OCI-LY1 (cell line): ENCODE results near the gene RNF181.
"Not testable (repeated sequence)": the region's sequence is repeated elsewhere in the genome, so short reads cannot be mapped to it uniquely, and the experiment has no call there.

Source experiments
- H2AFZ ChIP-seq: fragments of 200-600 bp; sonication (generic), shearing (Covaris generic); 2 replicates; pipeline ENCODE4 v1.6.0; 2014; ENCODE audit warnings: antibody characterized with exemption, mild to moderate bottlenecking, low read length
- H3F3A ChIP-seq: fragments of 200-600 bp; sonication (generic), shearing (Covaris generic); 2 replicates; pipeline ENCODE4 v1.6.0; 2014; ENCODE audit warnings: mild to moderate bottlenecking, antibody characterized with exemption, low read length, moderate library complexity; ENCODE audit not compliant: insufficient read depth
- H3K27ac ChIP-seq: fragments of 200-600 bp; sonication (generic); 2 replicates; pipeline ENCODE4 v1.5.1; 2014; ENCODE audit warnings: low read length, mixed run types, mild to moderate bottlenecking, low read depth; ENCODE audit not compliant: poor library complexity, severe bottlenecking
- H3K27me3 ChIP-seq: fragments of 200-600 bp; sonication (generic); 2 replicates; pipeline ENCODE4 v1.6.0; 2014; ENCODE audit warnings: antibody characterized with exemption, mild to moderate bottlenecking, low read length, moderate library complexity; ENCODE audit not compliant: insufficient read depth
- H3K36me3 ChIP-seq: fragments of 200-600 bp; sonication (generic); 2 replicates; pipeline ENCODE4 v1.6.1; 2014; ENCODE audit warnings: mild to moderate bottlenecking, antibody characterized with exemption, low read length, moderate library complexity, mixed read lengths; ENCODE audit not compliant: insufficient read depth
- H3K4me1 ChIP-seq: fragments of 200-600 bp; sonication (generic); 2 replicates; pipeline ENCODE4 v1.5.1; 2014; ENCODE audit warnings: mild to moderate bottlenecking, low read length, moderate library complexity; ENCODE audit not compliant: insufficient read depth, severe bottlenecking
- H3K4me2 ChIP-seq: fragments of 200-600 bp; sonication (generic), shearing (Covaris generic); 2 replicates; pipeline ENCODE4 v1.6.1; 2014; ENCODE audit warnings: low read length
- H3K4me3 ChIP-seq: fragments of 200-600 bp; sonication (generic); 2 replicates; pipeline ENCODE4 v1.5.1; 2014; ENCODE audit warnings: low read length, low read depth, mild to moderate bottlenecking, mixed read lengths; ENCODE audit not compliant: poor library complexity, severe bottlenecking
- H3K79me2 ChIP-seq: fragments of 200-600 bp; shearing (Covaris generic); 2 replicates; pipeline ENCODE4 v1.6.1; 2016; ENCODE audit warnings: mixed run types, low read length, mixed read lengths; ENCODE audit not compliant: insufficient read depth
- H3K9ac ChIP-seq: fragments of 200-600 bp; sonication (generic), shearing (Covaris generic); 2 replicates; pipeline ENCODE4 v1.6.1; 2014; ENCODE audit warnings: mild to moderate bottlenecking, low read length, mixed read lengths
- H3K9me2 ChIP-seq: fragments of 200-600 bp; sonication (generic), shearing (Covaris generic); 2 replicates; pipeline ENCODE4 v1.6.1; 2014; ENCODE audit warnings: low read depth, mild to moderate bottlenecking, low read length, mixed read lengths
- H3K9me3 ChIP-seq: fragments of 200-600 bp; shearing (Covaris generic); 2 replicates; pipeline ENCODE4 v1.6.1; 2014; ENCODE audit warnings: low read length, mixed read lengths
- H4K20me1 ChIP-seq: fragments of 200-600 bp; sonication (generic), shearing (Covaris generic); 2 replicates; pipeline ENCODE4 v1.6.0; 2016; ENCODE audit warnings: mild to moderate bottlenecking, low read length; ENCODE audit not compliant: insufficient read depth
- CTCF ChIP-seq: fragments of 200-600 bp; sonication (generic), shearing (Covaris generic); IDR thresholded peaks from 2 replicates; pipeline ENCODE4 v1.5.1; 2017; ENCODE audit warnings: mild to moderate bottlenecking, antibody characterized with exemption, low read length, moderate library complexity, mixed read lengths
- EZH2 ChIP-seq: fragments of 200-600 bp; sonication (generic), shearing (Covaris generic); IDR thresholded peaks from 2 replicates; pipeline ENCODE4 v1.8.0; 2017; ENCODE audit warnings: borderline replicate concordance, mixed run types, mild to moderate bottlenecking, antibody characterized with exemption, low read length, moderate library complexity, mixed read lengths

Gene RNF181

DNA sequence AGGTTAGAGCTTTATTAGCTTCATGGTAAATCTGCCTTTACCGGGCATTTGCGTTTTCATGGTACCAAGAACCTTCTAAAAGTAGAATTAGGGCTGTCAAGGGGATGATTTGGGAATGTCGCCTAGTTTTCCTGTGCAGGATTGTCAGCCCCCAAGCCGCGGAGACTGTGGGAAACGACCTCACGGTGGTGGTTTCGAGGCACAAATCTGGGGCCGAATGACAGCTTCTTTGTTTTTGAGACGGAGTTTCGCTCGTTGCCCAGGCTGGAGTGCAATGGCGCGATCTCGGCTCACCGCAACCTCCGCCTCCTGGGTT is 19.8 kb downstream of the RNF181 start:
- Histone ChIP-seq H3K27me3 (no peaks in the 10 kb centered on the region), H3F3A (no peaks in the 10 kb centered on the region), H2AFZ (no peak overlapping the region), H3K27ac (no peak overlapping the region), H3K9me2 (no peaks in the 10 kb centered on the region), H3K4me2 (peak overlapping the region; percentile 78; the same call in 1 of the 2 replicates), H3K79me2 (peaks cover 27% of the 10 kb centered on the region), H4K20me1 (no peaks in the 10 kb centered on the region), H3K9me3 (no peaks in the 10 kb centered on the region), H3K9ac (no peak overlapping the region; the same call in 1 of the 2 replicates), H3K36me3 (peaks cover 28% of the 10 kb centered on the region), H3K4me1 (peaks cover 28% of the 10 kb centered on the region), H3K4me3 (peak overlapping the region; percentile 95)
- TF ChIP-seq EZH2 (no peak), CTCF (no peak)

DNA sequence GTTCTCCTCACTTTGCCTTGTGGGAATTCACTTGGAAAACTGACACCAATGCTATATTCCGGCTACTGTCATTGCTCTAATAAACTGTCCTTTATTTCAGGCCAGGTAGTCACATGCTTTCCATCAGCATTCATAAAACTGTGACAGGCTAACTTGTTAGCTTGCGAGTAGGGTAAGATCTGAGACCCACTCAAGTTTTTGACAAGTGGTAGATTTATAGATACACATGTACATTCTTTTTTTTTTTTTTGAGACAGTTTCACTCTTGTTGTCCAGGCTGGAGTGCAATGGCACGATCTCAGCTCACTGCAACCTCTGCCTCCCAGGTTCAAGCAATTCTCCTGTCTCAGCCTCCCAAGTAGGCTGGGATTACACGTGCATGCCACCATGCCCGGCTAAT is 22.2 kb downstream of the RNF181 start:
- not testable (repeated sequence) for H2AFZ ChIP-seq, H3K27ac ChIP-seq

DNA sequence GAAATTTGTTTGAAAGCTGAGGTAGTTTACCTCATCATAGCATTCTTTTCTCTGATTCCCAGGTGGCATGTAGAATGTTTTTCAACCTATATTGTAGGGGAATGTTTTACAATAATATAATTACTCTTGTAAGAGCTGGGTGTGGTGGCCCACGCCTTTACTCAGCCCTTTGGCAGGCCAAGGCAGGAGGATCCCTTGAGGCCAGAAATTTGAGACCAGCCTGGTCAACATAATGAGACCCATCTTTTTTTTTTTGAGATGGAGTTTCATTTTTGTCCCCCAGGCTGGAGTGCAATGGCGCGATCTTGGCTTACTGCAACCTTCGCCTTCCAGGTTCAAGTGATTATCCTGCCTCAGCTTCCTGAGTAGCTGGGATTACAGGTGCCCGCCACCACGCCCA is 24.1 kb downstream of the RNF181 start:
- H3K9me2 ChIP-seq, result no peaks in the 10 kb centered on the region
- H3K36me3 ChIP-seq, result peaks cover 65% of the 10 kb centered on the region

More for the DNA sequence above, 22.2 kb downstream of the RNF181 start:
- Histone ChIP-seq H3K4me1 (peaks cover 14% of the 10 kb centered on the region), H3K4me3 (peak overlapping the region; percentile 95), H3K79me2 (peaks cover 31% of the 10 kb centered on the region), H3K4me2 (peak overlapping the region; percentile 78), H3K36me3 (peaks cover 47% of the 10 kb centered on the region), H3K9ac (peak overlapping the region; percentile 98; the same call in 1 of the 2 replicates)
- not testable (repeated sequence) for H3K9me2 ChIP-seq, H3F3A ChIP-seq, H3K27me3 ChIP-seq, H3K9me3 ChIP-seq, H4K20me1 ChIP-seq

More for the DNA sequence above, 24.1 kb downstream of the RNF181 start:
- Histone ChIP-seq H3K79me2 (peaks cover 31% of the 10 kb centered on the region), H3F3A (no peaks in the 10 kb centered on the region), H2AFZ (no peak overlapping the region), H3K4me3 (no peak overlapping the region), H3K4me2 (no peak overlapping the region), H3K4me1 (peaks cover 12% of the 10 kb centered on the region), H3K9me3 (no peaks in the 10 kb centered on the region), H3K9ac (no peak overlapping the region), H3K27me3 (no peaks in the 10 kb centered on the region), H3K27ac (no peak overlapping the region), H4K20me1 (no peaks in the 10 kb centered on the region)
- TF ChIP-seq CTCF, result no peak
- no peak for TF ChIP-seq EZH2
